H1 (cell line): ENCODE measurements around the gene DMXL1. TPM values are rescaled to one million over a fixed set of nuclear protein-coding genes. Genes with fewer than 3 reads are reported as not detected.
A peak's percentile ranks its signal among the peaks of the same experiment; 100 is the strongest.

Experiments
- CHD7 ChIP-seq: fragments of 300-600 bp; sonication (generic); IDR thresholded peaks from 2 replicates; pipeline ENCODE4 v1.7.1; 2012; ENCODE audit warnings: low read length, moderate library complexity, mild to moderate bottlenecking, inconsistent platforms; ENCODE audit not compliant: insufficient replicate concordance
- CREB1 ChIP-seq: IDR thresholded peaks from 2 replicates; pipeline ENCODE4 v1.6.1; 2012; ENCODE audit warnings: inconsistent platforms
- E2F6 ChIP-seq: IDR thresholded peaks from 2 replicates; pipeline ENCODE4 v1.6.1; 2012; ENCODE audit warnings: inconsistent platforms
- KDM1A ChIP-seq: fragments of 200-600, 300-600 bp; sonication (generic); IDR thresholded peaks from 2 replicates; pipeline ENCODE4 v1.7.1; 2016; ENCODE audit warnings: mild to moderate bottlenecking, low read length, borderline replicate concordance
- RFX5 ChIP-seq: IDR thresholded peaks from 2 replicates; pipeline ENCODE4 v1.6.1; 2011; ENCODE audit warnings: low read depth, low read length, improper control_type of control experiment, borderline replicate concordance
- RNF2 ChIP-seq: fragments of 200-900, 300-1000 bp; sonication (generic); IDR thresholded peaks from 2 replicates; pipeline ENCODE4 v1.7.1; 2016; ENCODE audit warnings: borderline replicate concordance, low read depth, mild to moderate bottlenecking, antibody characterized with exemption, low read length; ENCODE audit not compliant: poor library complexity, severe bottlenecking; ENCODE audit errors: missing control alignments
- SAP30 ChIP-seq: fragments of 300-600 bp; sonication (generic); IDR thresholded peaks from 2 replicates; pipeline ENCODE4 v1.7.1; 2012; ENCODE audit warnings: low read length, moderate library complexity, mild to moderate bottlenecking, inconsistent platforms; ENCODE audit not compliant: insufficient read depth, insufficient replicate concordance
- SP1 ChIP-seq: IDR thresholded peaks from 2 replicates; pipeline ENCODE4 v1.6.1; 2011; ENCODE audit warnings: low read depth, low read length
- polyA plus RNA-seq, 7 experiments: library from polyadenylated mRNA; depleted of rRNA in 3 of 7; stranded (reverse) in 5 of 7; unstranded in 2 of 7; fragments of >200 nt in 5 of 7; fragments of 200-250 nt in 2 of 7; gene quantifications; 1 replicate in 5 of 7; 2 replicates in 1 of 7; 4 replicates in 1 of 7; pipeline versions ENCODE4 v1.2.1 to v1.2.3, GENCODE V29; 2011 to 2013; ENCODE audit warnings: missing spikeins in 2 of 7, mixed read lengths in 2 of 7
- total RNA-seq: library from RNA; stranded (reverse); fragmentation: NEBNext Ultra II Directional; extraction: Animal tissue kit (Norgen Biotek cat#: 25700); gene quantifications from 2 replicates; pipeline ENCODE4 v1.2.1, GENCODE V29; 2021

DMXL1 gene
- total and polyA plus RNA-seq, 2 of the 8 experiments (the other 6 are each of a cell fraction or from before 2014, with no cell fraction given), result 10.1 to 43.9 TPM

- TF ChIP-seq CHD7 (no peak), CREB1 (no peak), RFX5 (no peak), SP1 (no peak), SAP30 (peak; percentile 72), KDM1A (0 out of 2 replicates have a peak, but pooled peaks have one; percentile 55), E2F6 (peak; percentile 41; the same call in 1 of the 2 replicates), RNF2 (no peak)
Observed at GRCh38 chr5:119269061-119269944, 198.4 kb downstream of the DMXL1 start (continued).
